Right lobe of liver (tissue), 4 donors: Measurements from ENCODE around the gene ELMOD3.

Experiments used
- CTCF ChIP-seq, 4 donors: fragments of 200-600 bp in 3 of 4; fragments of 450-650 bp in 1 of 4; IDR thresholded peaks; one replicate each; pipeline versions ENCODE4 v1.5.1 to v1.8.0; 2016 to 2022; ENCODE audit warnings: antibody characterized with exemption in 4 of 4, mild to moderate bottlenecking in 2 of 4
- POLR2A ChIP-seq: fragments of 450-650 bp; IDR thresholded peaks from one replicate; pipeline ENCODE4 v1.6.1; 2017; ENCODE audit warnings: antibody characterized with exemption, mild to moderate bottlenecking
- donor health status: DM: no; HTN: no; CAD: no.
- donor health status: DM: no; HTN: no; CAD: no.
- donor health status: DM: no; HTN: yes; CAD: no.

- TF ChIP-seq CTCF (IDR thresholded peaks at IDR 0.05) = no peak
- no peak for TF ChIP-seq POLR2A
Measured at GRCh38 chr2:85385746-85386145, 31.2 kb downstream of the ELMOD3 start.
